ENCODE measurements around the gene CYP2R1. TPM values are rescaled to one million over a fixed set of nuclear protein-coding genes. Genes with fewer than 3 reads are reported as not detected.
A peak's percentile ranks its signal among the peaks of the same experiment; 100 is the strongest.

The CYP2R1 gene
- total RNA-seq, 3 donors from 2014 or later = 7.7 to 25.6 (median 21.0) TPM

GRCh38 chr11:14927146-14927545 lies 35.1 kb upstream of the CYP2R1 start:
- Histone ChIP-seq H3K4me3 (no peak overlapping the region), H3K9me3 (peaks cover 0 to 5% of the 10 kb centered on the region in 2 donors), H3K36me3 (no peaks in the 10 kb centered on the region), H3K27ac (no peak overlapping the region), H3K4me1 (no peaks in the 10 kb centered on the region), H3K27me3 (peaks cover 0 to 15% of the 10 kb centered on the region in 2 donors)
- intact Hi-C loops (cut with DNase I; ENCODE audit: low total_unique reads) = no loop called here
- TF ChIP-seq POLR2AphosphoS5 (IDR thresholded peaks at IDR 0.05) = no peak
- TF ChIP-seq, protein P1, sequence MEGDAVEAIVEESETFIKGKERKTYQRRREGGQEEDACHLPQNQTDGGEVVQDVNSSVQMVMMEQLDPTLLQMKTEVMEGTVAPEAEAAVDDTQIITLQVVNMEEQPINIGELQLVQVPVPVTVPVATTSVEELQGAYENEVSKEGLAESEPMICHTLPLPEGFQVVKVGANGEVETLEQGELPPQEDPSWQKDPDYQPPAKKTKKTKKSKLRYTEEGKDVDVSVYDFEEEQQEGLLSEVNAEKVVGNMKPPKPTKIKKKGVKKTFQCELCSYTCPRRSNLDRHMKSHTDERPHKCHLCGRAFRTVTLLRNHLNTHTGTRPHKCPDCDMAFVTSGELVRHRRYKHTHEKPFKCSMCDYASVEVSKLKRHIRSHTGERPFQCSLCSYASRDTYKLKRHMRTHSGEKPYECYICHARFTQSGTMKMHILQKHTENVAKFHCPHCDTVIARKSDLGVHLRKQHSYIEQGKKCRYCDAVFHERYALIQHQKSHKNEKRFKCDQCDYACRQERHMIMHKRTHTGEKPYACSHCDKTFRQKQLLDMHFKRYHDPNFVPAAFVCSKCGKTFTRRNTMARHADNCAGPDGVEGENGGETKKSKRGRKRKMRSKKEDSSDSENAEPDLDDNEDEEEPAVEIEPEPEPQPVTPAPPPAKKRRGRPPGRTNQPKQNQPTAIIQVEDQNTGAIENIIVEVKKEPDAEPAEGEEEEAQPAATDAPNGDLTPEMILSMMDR (IDR thresholded peaks at IDR 0.05) = no peak
- TF ChIP-seq POLR2A (IDR thresholded peaks at IDR 0.05) = no peak
- DNase-seq (ENCODE audit: low spot score in 2 of 2) = no peak

- intact Hi-C loops (cut with DNase I; ENCODE audit: low total_unique reads) = no loop called here
- H3K9me3 ChIP-seq = peaks cover 0 to 5% of the 10 kb centered on the region in 2 donors
- TF ChIP-seq POLR2A (IDR thresholded peaks at IDR 0.05) = no peak
- TF ChIP-seq, protein P1 (IDR thresholded peaks at IDR 0.05) = no peak
- no peak for TF ChIP-seq POLR2AphosphoS5 (IDR thresholded peaks at IDR 0.05)
Observed at GRCh38 chr11:14924318-14924717, 32.3 kb upstream of the CYP2R1 start.

GRCh38 chr11:14916403-14916802 lies 24.4 kb upstream of the CYP2R1 start:
- Histone ChIP-seq H3K4me3 (no peak overlapping the region), H3K27ac (no peak overlapping the region)
- intact Hi-C loops (cut with DNase I; ENCODE audit: low total_unique reads) = no loop called here

More at GRCh38 chr11:14924318-14924717, 32.3 kb upstream of the CYP2R1 start:
- no peak overlapping the region for H3K4me3 ChIP-seq
- DNase-seq (ENCODE audit: low spot score in 2 of 2) = no peak
- no peak overlapping the region for H3K27ac ChIP-seq
- peaks cover 0 to 9% of the 10 kb centered on the region in 2 donors for H3K27me3 ChIP-seq
- no peaks in the 10 kb centered on the region for H3K4me1 ChIP-seq
- no peaks in the 10 kb centered on the region for H3K36me3 ChIP-seq

DNA sequence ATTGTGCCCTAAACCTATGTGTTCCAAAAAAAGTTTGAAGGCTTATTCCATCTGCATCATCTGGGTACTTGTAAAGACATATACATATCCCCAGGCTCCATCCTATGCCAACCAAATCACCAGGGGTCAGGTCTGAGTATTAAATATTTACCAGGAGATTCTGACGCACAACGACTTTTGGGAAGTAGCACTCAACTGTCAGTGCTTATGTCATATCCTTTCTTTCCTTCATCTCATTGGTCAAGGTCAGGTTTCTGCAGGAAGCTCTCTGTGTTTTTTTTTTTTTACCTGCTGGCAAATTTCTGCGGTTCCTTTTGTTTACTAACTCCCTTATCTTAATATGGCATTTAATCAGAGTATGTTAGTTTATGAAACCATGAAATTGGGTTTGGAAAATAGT lies 22.5 kb upstream of the CYP2R1 start:
- Histone ChIP-seq H3K4me3 (no peak overlapping the region), H3K27ac (no peak overlapping the region), H3K4me1 (no peaks in the 10 kb centered on the region), H3K36me3 (no peaks in the 10 kb centered on the region), H3K9me3 (no peaks in the 10 kb centered on the region), H3K27me3 (peaks cover 0 to 4% of the 10 kb centered on the region in 2 donors)
- intact Hi-C loops (cut with DNase I; ENCODE audit: low total_unique reads) = no loop called here
- DNase-seq (ENCODE audit: low spot score in 2 of 2) = no peak
- TF ChIP-seq POLR2AphosphoS5 (IDR thresholded peaks at IDR 0.05) = no peak
- TF ChIP-seq, protein P1 (IDR thresholded peaks at IDR 0.05) = no peak
- TF ChIP-seq POLR2A (IDR thresholded peaks at IDR 0.05) = no peak

More at GRCh38 chr11:14916403-14916802, 24.4 kb upstream of the CYP2R1 start:
- Histone ChIP-seq H3K36me3 (no peaks in the 10 kb centered on the region), H3K9me3 (no peaks in the 10 kb centered on the region), H3K4me1 (no peaks in the 10 kb centered on the region), H3K27me3 (peaks cover 0 to 2% of the 10 kb centered on the region in 2 donors)
- DNase-seq (ENCODE audit: low spot score in 2 of 2) = no peak
- TF ChIP-seq POLR2A (IDR thresholded peaks at IDR 0.05) = no peak
- TF ChIP-seq, protein P1 (IDR thresholded peaks at IDR 0.05) = no peak
- no peak for TF ChIP-seq POLR2AphosphoS5 (IDR thresholded peaks at IDR 0.05)

DNA sequence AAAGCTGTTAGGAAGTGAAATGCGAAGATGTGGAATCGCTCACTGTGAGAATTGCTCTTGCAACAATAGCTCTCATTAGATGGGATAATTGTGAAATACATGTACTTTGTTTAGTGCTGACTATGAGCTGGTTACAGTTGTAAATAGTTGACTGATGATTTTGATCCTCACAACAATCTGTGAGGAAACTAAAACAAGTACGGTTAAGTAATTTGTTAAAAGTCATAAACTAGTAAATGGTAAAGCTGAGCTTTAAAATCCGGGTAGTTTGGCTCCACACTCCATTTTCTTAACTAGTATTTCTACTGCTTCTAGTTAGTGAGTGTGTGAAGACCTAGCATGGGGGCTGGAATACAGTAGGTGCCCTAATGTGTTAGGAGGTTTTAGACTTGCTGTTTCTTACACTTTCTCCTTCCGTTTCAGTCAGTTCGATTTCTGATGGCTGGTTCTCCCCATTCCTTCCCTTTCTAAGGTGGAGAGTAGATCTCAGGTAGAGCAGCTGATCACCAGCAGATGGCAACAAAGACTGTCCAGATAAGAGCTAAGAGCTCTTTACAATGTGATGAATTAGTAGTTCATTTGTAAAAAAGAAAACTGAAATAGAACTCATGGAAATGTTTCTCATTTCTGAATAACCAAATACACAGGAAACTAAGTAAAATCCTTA lies 16.3 kb upstream of the CYP2R1 start:
- Histone ChIP-seq H3K27me3 (peaks cover 0 to 4% of the 10 kb centered on the region in 2 donors), H3K27ac (no peak overlapping the region), H3K9me3 (no peaks in the 10 kb centered on the region), H3K4me3 (no peak overlapping the region), H3K36me3 (no peaks in the 10 kb centered on the region), H3K4me1 (no peaks in the 10 kb centered on the region)
- intact Hi-C loops (cut with DNase I; ENCODE audit: low total_unique reads) = no loop called here
- TF ChIP-seq, protein P1 (IDR thresholded peaks at IDR 0.05) = peak in 1 of 3 donors; percentile 32
- no peak for TF ChIP-seq POLR2A (IDR thresholded peaks at IDR 0.05)
- DNase-seq (ENCODE audit: low spot score in 2 of 2) = no peak
